CD14-positive monocyte (primary cell): ENCODE results near the gene VASN. TPM values are rescaled to one million over a fixed set of nuclear protein-coding genes. Genes with fewer than 3 reads are reported as not detected.
A peak's percentile ranks its signal among the peaks of the same experiment; 100 is the strongest.

Experiments used
- DNase-seq, 3 donors: peaks; one replicate each; pipeline ENCODE4 v3.0.0-alpha.2; 2011 to 2022
- H2AFZ ChIP-seq: 2 replicates; pipeline ENCODE4 v1.6.0; 2012; ENCODE audit warnings: mild to moderate bottlenecking, low read depth, low read length, inconsistent platforms; ENCODE audit not compliant: insufficient read depth, poor library complexity, severe bottlenecking
- H3K27ac ChIP-seq, 2 donors: 1 replicate in 1 of 2; 2 replicates in 1 of 2; pipeline ENCODE4 v1.5.1; 2012 to 2013; ENCODE audit warnings: low read length in 2 of 2, control low read depth in 1 of 2, inconsistent platforms in 1 of 2, low read depth in 1 of 2, mild to moderate bottlenecking in 1 of 2
- H3K27me3 ChIP-seq, 2 donors: one replicate each; pipeline versions ENCODE4 v1.6.0 to v1.6.1; 2011 to 2013; ENCODE audit warnings: low read length in 2 of 2; ENCODE audit not compliant: control insufficient read depth in 2 of 2, insufficient read depth in 2 of 2
- H3K36me3 ChIP-seq, 2 donors: replicated peaks in 1 of 2; 1 replicate in 1 of 2; 2 replicates in 1 of 2; pipeline versions ENCODE4 v1.5.1 to v1.6.1; 2012 to 2013; ENCODE audit warnings: low read length in 2 of 2, control low read depth in 1 of 2, inconsistent platforms in 1 of 2, mild to moderate bottlenecking in 1 of 2; ENCODE audit not compliant: insufficient read depth in 2 of 2, control insufficient read depth in 1 of 2
- H3K4me1 ChIP-seq, 2 donors: 1 replicate in 1 of 2; 2 replicates in 1 of 2; pipeline versions ENCODE4 v1.5.1 to v1.6.1; 2012 to 2013; ENCODE audit warnings: low read length in 2 of 2, control low read depth in 1 of 2, inconsistent platforms in 1 of 2, mild to moderate bottlenecking in 1 of 2, moderate library complexity in 1 of 2; ENCODE audit not compliant: insufficient read depth in 2 of 2, control insufficient read depth in 1 of 2
- H3K4me2 ChIP-seq: replicated peaks from 2 replicates; pipeline ENCODE3; 2012; ENCODE audit warnings: low read length, moderate library complexity, mild to moderate bottlenecking; ENCODE audit not compliant: poor library complexity, severe bottlenecking; ENCODE audit errors: extremely low read depth
- H3K4me3 ChIP-seq, 3 experiments: fragments of 200-600 bp in 1 of 3; sonication (generic) in 1 of 3; replicated peaks in 1 of 3; 1 replicate in 2 of 3; 2 replicates in 1 of 3; pipeline ENCODE4 v1.5.1; 2011 to 2013; ENCODE audit warnings: low read length in 3 of 3, mild to moderate bottlenecking in 3 of 3, control low read depth in 2 of 3, low read depth in 2 of 3, inconsistent platforms in 1 of 3, moderate library complexity in 1 of 3
- H3K79me2 ChIP-seq: 2 replicates; pipeline ENCODE4 v1.6.0; 2012; ENCODE audit warnings: mild to moderate bottlenecking, control low read depth, inconsistent platforms, low read length, moderate library complexity; ENCODE audit not compliant: insufficient read depth
- H3K9ac ChIP-seq: 2 replicates; pipeline ENCODE4 v1.6.0; 2017; ENCODE audit warnings: low read length, mild to moderate bottlenecking; ENCODE audit not compliant: insufficient read depth, poor library complexity, severe bottlenecking
- H3K9me3 ChIP-seq, 2 donors: replicated peaks in 1 of 2; 1 replicate in 1 of 2; 2 replicates in 1 of 2; pipeline versions ENCODE4 v1.5.1 to v1.6.1; 2012 to 2013; ENCODE audit warnings: low read length in 2 of 2, control low read depth in 1 of 2; ENCODE audit not compliant: control insufficient read depth in 1 of 2, insufficient read depth in 1 of 2
- H4K20me1 ChIP-seq: 2 replicates; pipeline ENCODE4 v1.6.0; 2012; ENCODE audit warnings: mild to moderate bottlenecking, low read length, control low read depth, moderate library complexity; ENCODE audit not compliant: insufficient read depth
- H3K27ac Mint-ChIP-seq, 7 donors: one replicate each; pipeline ENCODE4 v1.8.0; 2020; ENCODE audit warnings: mild to moderate bottlenecking in 7 of 7, mixed read lengths in 7 of 7, moderate library complexity in 6 of 7, inconsistent platforms in 2 of 7
- H3K27me3 Mint-ChIP-seq, 3 donors: one replicate each; pipeline ENCODE4 v1.8.0; 2021 to 2022; ENCODE audit warnings: low read depth in 3 of 3, mild to moderate bottlenecking in 3 of 3, mixed read lengths in 3 of 3, moderate library complexity in 3 of 3, inconsistent platforms in 1 of 3
- H3K36me3 Mint-ChIP-seq, 2 donors: one replicate each; pipeline ENCODE4 v1.8.0; 2020; ENCODE audit warnings: mixed read lengths in 2 of 2, inconsistent platforms in 1 of 2, mild to moderate bottlenecking in 1 of 2
- H3K4me1 Mint-ChIP-seq: one replicate; pipeline ENCODE4 v1.8.0; 2020; ENCODE audit warnings: mild to moderate bottlenecking, mixed read lengths
- H3K4me3 Mint-ChIP-seq, 2 donors: one replicate each; pipeline ENCODE4 v1.8.0; 2020; ENCODE audit warnings: mild to moderate bottlenecking in 2 of 2, mixed read lengths in 2 of 2, moderate library complexity in 1 of 2
- H3K9me3 Mint-ChIP-seq, 7 donors: one replicate each; pipeline ENCODE4 v1.8.0; 2020 to 2022; ENCODE audit warnings: mixed read lengths in 7 of 7, mild to moderate bottlenecking in 6 of 7, moderate library complexity in 6 of 7, inconsistent platforms in 2 of 7
- WGBS: methylation state at CpG from one replicate; pipeline ENCODE4 v1.1.5; 2013; ENCODE audit warnings: missing lambda C conversion rate; ENCODE audit not compliant: insufficient coverage; 5-methylcytosine and 5-hydroxymethylcytosine counted together
- intact Hi-C, 2 donors: fragments of 100-400 bp; cut with micrococcal nuclease; formaldehyde crosslinking; loops; one replicate each; pipeline versions ENCODE4 v1.15.0 to v1.15.1; 2023
- polyA plus RNA-seq, 3 donors: library from polyadenylated mRNA; depleted of rRNA in 1 of 3; unstranded in 2 of 3; stranded (reverse) in 1 of 3; fragments of 300-500 nt in 2 of 3; fragments of >200 nt in 1 of 3; fragmentation: Illumina TruSeq in 2 of 3; gene quantifications; 1 replicate in 2 of 3; 2 replicates in 1 of 3; pipeline ENCODE4 v1.2.3, GENCODE V29; 2012 to 2021
- TF ChIP-seq, protein P1 (sequence below): fragments of 200-600 bp; IDR thresholded peaks from one replicate; pipeline ENCODE4 v1.8.0; 2022; ENCODE audit warnings: antibody characterized with exemption, mild to moderate bottlenecking

Gene VASN
- polyA plus RNA-seq, 3 donors, result 0.03 TPM; not detected in 2

DNA sequence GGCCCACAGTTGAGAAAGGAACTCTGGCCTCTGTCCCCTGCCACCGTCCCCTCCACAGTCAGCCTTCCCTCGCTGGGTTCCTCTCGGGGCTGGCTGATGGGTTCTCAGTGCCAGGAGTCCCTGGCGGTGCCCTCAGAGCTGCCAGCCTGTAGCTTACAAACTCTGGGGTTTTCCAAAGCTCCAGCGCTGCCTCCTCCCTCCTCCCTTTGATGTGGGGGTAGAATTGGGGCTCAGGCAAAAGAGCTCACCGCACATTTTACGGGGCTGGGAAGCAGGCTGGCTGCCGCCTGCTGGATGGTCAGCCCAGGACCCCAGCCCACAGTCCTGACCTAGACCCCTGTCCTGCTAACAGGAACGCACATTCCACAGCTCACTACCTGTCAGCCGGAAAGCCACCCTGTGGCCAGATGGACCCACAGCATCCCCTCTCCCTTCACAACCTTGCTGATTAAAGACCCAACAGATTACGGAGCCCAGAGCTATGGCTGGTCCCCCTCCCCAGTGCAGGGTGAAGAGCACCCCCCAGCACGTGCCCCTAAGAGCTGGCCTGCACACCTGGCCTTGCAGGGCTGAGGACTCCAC, 6.0 kb downstream of the VASN start:
- peaks cover 2% of the 10 kb centered on the region in 3 donors for H3K27me3 Mint-ChIP-seq
- no peak overlapping the region for H3K9ac ChIP-seq
- 95% methylated on average over 10 of the region's 12 CpGs for WGBS
- H3K9me3 ChIP-seq, result no peaks in the 10 kb centered on the region
- H3K79me2 ChIP-seq, result peaks cover 7% of the 10 kb centered on the region
- TF ChIP-seq, protein P1, sequence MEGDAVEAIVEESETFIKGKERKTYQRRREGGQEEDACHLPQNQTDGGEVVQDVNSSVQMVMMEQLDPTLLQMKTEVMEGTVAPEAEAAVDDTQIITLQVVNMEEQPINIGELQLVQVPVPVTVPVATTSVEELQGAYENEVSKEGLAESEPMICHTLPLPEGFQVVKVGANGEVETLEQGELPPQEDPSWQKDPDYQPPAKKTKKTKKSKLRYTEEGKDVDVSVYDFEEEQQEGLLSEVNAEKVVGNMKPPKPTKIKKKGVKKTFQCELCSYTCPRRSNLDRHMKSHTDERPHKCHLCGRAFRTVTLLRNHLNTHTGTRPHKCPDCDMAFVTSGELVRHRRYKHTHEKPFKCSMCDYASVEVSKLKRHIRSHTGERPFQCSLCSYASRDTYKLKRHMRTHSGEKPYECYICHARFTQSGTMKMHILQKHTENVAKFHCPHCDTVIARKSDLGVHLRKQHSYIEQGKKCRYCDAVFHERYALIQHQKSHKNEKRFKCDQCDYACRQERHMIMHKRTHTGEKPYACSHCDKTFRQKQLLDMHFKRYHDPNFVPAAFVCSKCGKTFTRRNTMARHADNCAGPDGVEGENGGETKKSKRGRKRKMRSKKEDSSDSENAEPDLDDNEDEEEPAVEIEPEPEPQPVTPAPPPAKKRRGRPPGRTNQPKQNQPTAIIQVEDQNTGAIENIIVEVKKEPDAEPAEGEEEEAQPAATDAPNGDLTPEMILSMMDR, result no peak
- H3K27ac Mint-ChIP-seq, result peak overlapping the region in 3 of 7 donors; percentile 42 to 78 (median 46)
- H3K4me2 ChIP-seq, result no peak overlapping the region
- peaks cover 22% of the 10 kb centered on the region for H3K4me1 Mint-ChIP-seq
- intact Hi-C loops, result no loop called here
- H3K27ac ChIP-seq, result no peak overlapping the region
- no peak overlapping the region for H3K4me3 Mint-ChIP-seq
- no peak overlapping the region for H2AFZ ChIP-seq
- no peak overlapping the region for H3K4me3 ChIP-seq
- peaks cover 14 to 54% of the 10 kb centered on the region in 2 donors for H3K36me3 Mint-ChIP-seq
- DNase-seq, result no peak
- peaks cover 8 to 12% of the 10 kb centered on the region in 2 donors for H3K4me1 ChIP-seq
- H3K27me3 ChIP-seq, result no peaks in the 10 kb centered on the region
- H3K9me3 Mint-ChIP-seq, result no peaks in the 10 kb centered on the region
- peaks cover 49% of the 10 kb centered on the region in 2 donors for H3K36me3 ChIP-seq
- peaks cover 97% of the 10 kb centered on the region for H4K20me1 ChIP-seq

DNA sequence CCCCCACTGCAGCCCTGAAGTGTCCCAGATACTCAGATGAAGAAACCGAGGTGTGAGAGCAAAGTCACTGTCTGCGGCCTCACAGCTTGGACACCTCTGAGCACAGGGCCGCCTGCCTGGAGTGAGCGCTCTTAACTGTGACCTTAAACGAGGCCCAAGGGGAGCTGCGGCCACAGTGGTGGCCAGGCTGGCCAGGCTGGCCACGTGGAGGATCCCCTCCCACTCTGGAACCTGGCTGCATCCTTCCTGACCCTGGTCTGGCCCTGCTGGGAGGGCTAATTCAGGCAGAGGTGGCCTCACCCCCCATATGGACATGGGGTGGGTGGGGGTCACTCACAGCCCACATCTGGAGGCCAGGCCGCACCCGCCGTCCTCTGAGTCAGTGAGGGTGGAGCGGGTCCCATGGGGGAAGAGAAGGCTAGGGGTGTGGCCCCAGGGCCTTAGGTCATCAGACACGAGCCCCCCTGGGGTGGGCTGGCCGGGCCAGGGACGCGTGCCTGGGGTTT, 6.6 kb downstream of the VASN start:
- TF ChIP-seq, protein P1, result no peak
- no peak overlapping the region for H3K4me3 Mint-ChIP-seq
- no peaks in the 10 kb centered on the region for H3K9me3 Mint-ChIP-seq
- Histone ChIP-seq H4K20me1 (peaks cover 97% of the 10 kb centered on the region), H3K27me3 (no peaks in the 10 kb centered on the region), H3K4me1 (peaks cover 2 to 7% of the 10 kb centered on the region in 2 donors), H3K9ac (no peak overlapping the region), H3K27ac (no peak overlapping the region), H3K36me3 (peaks cover 54% of the 10 kb centered on the region in 2 donors), H3K4me2 (no peak overlapping the region), H3K9me3 (no peaks in the 10 kb centered on the region), H3K4me3 (no peak overlapping the region), H2AFZ (no peak overlapping the region), H3K79me2 (peaks cover 7% of the 10 kb centered on the region)
- H3K36me3 Mint-ChIP-seq, result peaks cover 19 to 59% of the 10 kb centered on the region in 2 donors
- intact Hi-C loops, result no loop called here
- peak overlapping the region in 2 of 7 donors; percentile 13 to 46 for H3K27ac Mint-ChIP-seq
- peaks cover 0 to 2% (median 2%) of the 10 kb centered on the region in 3 donors for H3K27me3 Mint-ChIP-seq
- peaks cover 16% of the 10 kb centered on the region for H3K4me1 Mint-ChIP-seq
- no peak for DNase-seq
- 93% methylated on average over 11 of the region's 15 CpGs for WGBS
